Activated CD8-positive, alpha-beta memory T cell treated with anti-CD3 and anti-CD28 coated beads for 36 hours (primary cell): ENCODE data around the gene ATG4D. TPM values are rescaled to one million over a fixed set of nuclear protein-coding genes. Genes with fewer than 3 reads are reported as not detected.

ENCODE experiments used
- CTCF ChIA-PET: fragments of 350-600 bp; sonication (Branson Sonifier 250); formaldehyde crosslinking; loops from one replicate; lab custom pipeline; 2021; ENCODE audit warnings: antibody characterized with exemption; lab: Charles Lee
- POLR2A ChIA-PET: fragments of 350-600 bp; sonication (Branson Sonifier 250); formaldehyde crosslinking; loops from one replicate; lab custom pipeline; 2021; ENCODE audit warnings: antibody characterized with exemption; lab: Charles Lee
- total RNA-seq, 2 experiments: library from RNA; stranded (reverse); gene quantifications; one replicate each; pipeline ENCODE4 v1.2.3, GENCODE V29; 2021

The ATG4D gene
- total RNA-seq, 2 experiments from 2014 or later = 34.5 to 36.8 TPM

DNA sequence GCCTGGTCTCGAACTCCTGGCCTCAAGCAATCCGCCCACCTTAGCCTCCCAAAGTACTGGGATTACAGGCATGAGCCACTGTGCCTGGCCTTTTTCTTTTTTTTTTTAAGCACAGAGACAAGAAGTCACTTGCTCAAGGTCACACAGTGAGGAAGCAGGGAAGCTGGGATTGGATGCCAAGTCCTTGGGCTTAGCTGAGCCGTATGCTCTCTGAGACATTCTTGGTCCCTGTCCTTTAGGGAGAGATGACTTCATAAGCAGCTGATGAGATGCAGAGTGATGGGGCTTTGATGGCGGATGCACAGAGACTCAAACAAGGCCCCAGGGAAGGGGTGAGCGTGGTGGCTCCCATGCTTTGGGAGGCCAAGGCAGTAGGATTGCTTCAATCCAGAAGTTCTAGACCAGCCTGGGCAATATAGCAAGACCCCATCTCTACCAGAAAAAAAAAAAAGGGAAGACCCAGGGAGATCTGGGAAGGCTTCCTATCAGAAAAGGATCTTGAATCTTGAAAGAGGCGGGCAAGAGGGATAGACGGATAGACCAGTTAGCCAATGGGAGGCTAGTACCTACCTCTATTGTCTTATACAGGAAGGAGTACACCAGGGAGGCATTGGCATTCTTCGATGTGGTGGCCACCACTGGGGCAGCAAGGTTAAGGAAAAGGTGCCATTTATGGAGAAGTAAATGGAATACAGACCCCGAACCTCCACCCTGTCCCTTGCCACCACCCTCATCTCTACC, 39.5 kb downstream of the ATG4D start:
- POLR2A ChIA-PET = no interaction called here
- CTCF ChIA-PET = interaction anchor here (4.7 to 9.7 kb wide), 2 partner anchors 63 to 117 kb away, joined by 76 to 179 read pairs; partner anchors contain the start of gene QTRT1

DNA sequence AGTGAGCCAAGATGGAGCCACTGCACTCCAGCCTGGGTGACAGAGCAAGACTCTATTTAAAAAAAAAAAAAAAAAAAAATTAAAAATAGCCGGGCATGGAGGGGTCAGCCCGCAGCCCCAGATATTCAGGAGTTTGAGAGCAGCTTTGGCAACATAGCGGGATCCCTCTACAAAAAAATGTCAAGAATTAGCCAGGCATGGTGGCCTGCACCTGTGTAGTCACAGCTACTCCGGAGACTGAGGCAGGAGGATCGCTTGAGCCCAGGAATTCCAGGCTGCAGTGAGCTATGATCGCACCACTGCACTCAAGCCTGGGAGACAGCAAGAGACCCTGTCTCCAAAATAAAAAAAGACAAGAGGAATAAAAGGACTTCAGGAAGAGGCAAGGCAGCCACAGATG, 42.7 kb downstream of the ATG4D start:
- POLR2A ChIA-PET = interaction anchor here (0.6 kb wide), 1 partner anchor 107 kb away, joined by 3 read pairs; no protein-coding TSS in a partner anchor
- CTCF ChIA-PET = interaction anchor here (0.6 to 9.7 kb wide), 3 partner anchors 60 to 166 kb away, joined by 3 to 179 read pairs (median 3); no protein-coding TSS in a partner anchor

GRCh38 chr19:10587022-10587838, 43.5 kb downstream of the ATG4D start, which contains the start of gene AP1M2:
AP1M2 (minus strand) TSS chr19:10587312; CDS start chr19:10587231, 81 bp downstream.
- POLR2A ChIA-PET = no interaction called here

GRCh38 chr19:10587839-10588150, 44.1 kb downstream of the ATG4D start:
- ChIA-PET CTCF (no interaction called here), POLR2A (no interaction called here)

More at GRCh38 chr19:10587022-10587838, 43.5 kb downstream of the ATG4D start, which contains the start of gene AP1M2:
- CTCF ChIA-PET = interaction anchor here (9.7 kb wide), 1 partner anchor 59 kb away, joined by 179 read pairs; no protein-coding TSS in a partner anchor

- ChIA-PET CTCF (interaction anchor here (0.6 to 0.8 kb wide), 2 partner anchors 51 to 147 kb away, joined by 3 to 4 read pairs; no protein-coding TSS in a partner anchor), POLR2A (no interaction called here)
Observed at GRCh38 chr19:10593148-10593547, 49.4 kb downstream of the ATG4D start.

DNA sequence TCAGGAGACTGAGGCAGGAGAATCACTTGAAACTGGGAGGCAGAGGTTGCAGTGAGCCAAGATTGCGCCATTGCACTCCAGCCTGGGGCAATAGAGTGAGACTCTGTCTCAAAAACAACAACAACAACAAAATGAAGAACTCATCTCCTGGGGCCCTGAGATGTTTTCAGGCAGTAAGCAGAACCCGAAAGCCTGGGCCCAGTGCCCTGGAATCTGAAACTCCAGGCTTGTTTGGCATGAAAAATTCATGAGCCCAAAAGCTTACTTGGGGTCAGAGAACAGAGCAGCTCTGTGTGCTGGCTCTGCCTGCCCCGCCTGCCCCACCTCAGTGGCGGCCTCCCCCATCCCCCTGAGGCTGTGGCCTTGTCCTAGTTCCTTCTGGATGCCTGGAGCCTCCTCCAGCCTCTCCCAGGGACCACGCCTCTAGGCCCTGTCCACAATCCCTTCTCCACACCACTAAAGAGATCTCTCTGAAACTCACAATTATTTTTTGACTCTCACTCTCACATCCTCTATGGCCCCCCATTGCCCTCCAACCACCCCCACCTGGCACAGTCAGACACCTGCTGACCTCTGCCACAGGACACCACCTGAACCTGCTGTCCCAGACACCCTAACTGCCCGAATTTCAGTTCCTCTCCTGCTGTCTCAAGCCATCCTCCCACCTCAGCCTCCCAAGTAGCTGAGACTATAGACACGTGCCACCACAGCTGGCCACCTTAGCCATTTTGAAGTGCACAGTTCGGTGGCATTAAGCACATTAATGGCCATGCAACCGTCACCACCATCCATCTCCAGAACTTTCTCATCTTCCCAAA, 50.3 kb downstream of the ATG4D start:
- CTCF ChIA-PET = no interaction called here
- POLR2A ChIA-PET = interaction anchor here (0.6 kb wide), 1 partner anchor 157 kb away, joined by 3 read pairs; no protein-coding TSS in a partner anchor

DNA sequence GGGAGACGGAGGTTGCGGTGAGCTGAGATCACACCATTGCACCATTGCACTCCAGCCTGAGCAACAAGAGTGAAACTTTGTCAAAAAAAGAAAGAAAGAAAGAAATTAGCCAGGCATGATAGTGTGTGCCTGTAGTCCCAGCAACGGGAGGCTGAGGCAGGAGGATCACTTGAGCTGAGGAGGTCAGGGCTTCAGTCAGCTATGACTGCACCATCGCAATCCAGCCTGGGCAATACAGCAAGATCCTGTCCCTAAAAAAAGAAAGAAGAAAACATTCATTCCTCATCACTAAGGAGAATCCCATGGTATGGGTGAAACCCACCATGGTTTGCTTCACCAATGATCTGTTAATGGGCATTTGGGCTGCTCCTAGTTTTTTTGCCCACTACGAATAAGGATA, 56.4 kb downstream of the ATG4D start:
- POLR2A ChIA-PET = no interaction called here
- CTCF ChIA-PET = interaction anchor here (0.6 kb wide), 1 partner anchor 128 kb away, joined by 3 read pairs; no protein-coding TSS in a partner anchor

- CTCF ChIA-PET = interaction anchor here (0.6 to 4.3 kb wide), 7 partner anchors 13 to 72 kb away, joined by 3 to 26 read pairs (median 4); no protein-coding TSS in a partner anchor
- POLR2A ChIA-PET = interaction anchor here (0.8 to 1.5 kb wide), 4 partner anchors 22 to 42 kb away, joined by 3 to 6 read pairs (median 3); no protein-coding TSS in a partner anchor
Observed at GRCh38 chr19:10601999-10602329, 58.3 kb downstream of the ATG4D start.

GRCh38 chr19:10602330-10603083, 58.8 kb downstream of the ATG4D start:
- POLR2A ChIA-PET = interaction anchor here (0.9 to 1.5 kb wide), 4 partner anchors 33 to 1761 kb away, joined by 3 to 6 read pairs (median 3); no protein-coding TSS in a partner anchor
- CTCF ChIA-PET = interaction anchor here (0.6 to 4.3 kb wide), 10 partner anchors 13 to 168 kb away, joined by 3 to 28 read pairs (median 6); no protein-coding TSS in a partner anchor

Other genes starting within 250 kb of the ATG4D start
- 1 to 10 TPM; 3.7 to 5.8 TPM for gene ZGLP1, start 234.1 kb upstream of the ATG4D start, total RNA-seq
- 10 to 100 TPM; 23.8 to 27.2 TPM for gene FDX2, start 227.9 kb upstream of the ATG4D start, total RNA-seq
- 100 to 1,000 TPM; 100 to 102 TPM for gene RAVER1, start 210.4 kb upstream of the ATG4D start, total RNA-seq
- gene ICAM3, start 204.3 kb upstream of the ATG4D start, total RNA-seq = 10 to 100 TPM; 87.5 to 89.4 TPM
- 100 to 1,000 TPM; 191 to 199 TPM for gene TYK2, start 163.3 kb upstream of the ATG4D start, total RNA-seq
- 100 to 1,000 TPM; 294 TPM for gene CDC37, start 140.4 kb upstream of the ATG4D start, total RNA-seq
- gene PDE4A, start 123.4 kb upstream of the ATG4D start, total RNA-seq = 10 to 100 TPM; 30.3 to 31.2 TPM
- 10 to 100 TPM; 90.6 to 94.8 TPM for gene KEAP1, start 40.5 kb upstream of the ATG4D start, total RNA-seq
- 1 to 10 TPM in 1 of 2 experiments, under 1 TPM in 1; 0.46 to 1.1 TPM for gene S1PR5, start 26.5 kb upstream of the ATG4D start, total RNA-seq
- gene KRI1, start 22.1 kb downstream of the ATG4D start, total RNA-seq = 10 to 100 TPM; 73.3 to 75.3 TPM
- gene CDKN2D, start 25.1 kb downstream of the ATG4D start, total RNA-seq = 10 to 100 TPM; 35.0 to 35.9 TPM
- gene AP1M2, start 43.4 kb downstream of the ATG4D start, total RNA-seq = not detected
- gene SLC44A2, start 81.6 kb downstream of the ATG4D start, total RNA-seq = 10 to 100 TPM; 70.6 to 74.6 TPM
- gene ILF3, start 110.4 kb downstream of the ATG4D start, total RNA-seq = 100 to 1,000 TPM; 476 to 479 TPM
- 10 to 100 TPM; 69.9 to 72.7 TPM for gene QTRT1, start 157.5 kb downstream of the ATG4D start, total RNA-seq
- 100 to 1,000 TPM; 144 to 150 TPM for gene DNM2, start 174.2 kb downstream of the ATG4D start, total RNA-seq